Liver (tissue), 9 donors: ENCODE data around the gene SLC25A13. TPM values are rescaled to one million over a fixed set of nuclear protein-coding genes. Genes with fewer than 3 reads are reported as not detected.

Experiments
- DNase-seq: peaks from one replicate; pipeline ENCODE4 v3.0.0-alpha.2; 2017; ENCODE audit warnings: low spot score
- H3K27ac ChIP-seq, 2 donors: one replicate each; pipeline ENCODE4 v1.7.0; 2013; ENCODE audit warnings: inconsistent platforms in 2 of 2, low read length in 2 of 2, control low read depth in 1 of 2, low read depth in 1 of 2, mild to moderate bottlenecking in 1 of 2
- H3K27me3 ChIP-seq, 4 donors: one replicate each; pipeline versions ENCODE4 v1.6.1 to v1.7.0; 2013; ENCODE audit warnings: low read length in 3 of 4, inconsistent platforms in 1 of 4, mild to moderate bottlenecking in 1 of 4, moderate library complexity in 1 of 4; ENCODE audit not compliant: control insufficient read depth in 4 of 4, insufficient read depth in 4 of 4
- H3K36me3 ChIP-seq, 4 donors: one replicate each; pipeline versions ENCODE4 v1.6.1 to v1.7.0; 2013; ENCODE audit warnings: low read length in 3 of 4, mild to moderate bottlenecking in 3 of 4, low read depth in 1 of 4, moderate library complexity in 1 of 4; ENCODE audit not compliant: control insufficient read depth in 4 of 4, insufficient read depth in 3 of 4
- H3K4me1 ChIP-seq, 4 donors: one replicate each; pipeline versions ENCODE4 v1.6.1 to v1.7.0; 2013; ENCODE audit warnings: low read length in 3 of 4, mild to moderate bottlenecking in 3 of 4, moderate library complexity in 1 of 4; ENCODE audit not compliant: control insufficient read depth in 4 of 4, insufficient read depth in 4 of 4
- H3K4me3 ChIP-seq, 3 donors: one replicate each; pipeline versions ENCODE4 v1.6.1 to v1.7.0; 2013; ENCODE audit warnings: low read length in 3 of 3, control low read depth in 1 of 3, low read depth in 1 of 3, mild to moderate bottlenecking in 1 of 3
- H3K9ac ChIP-seq, 2 donors: one replicate each; pipeline ENCODE4 v1.7.0; 2013; ENCODE audit warnings: low read length in 2 of 2, mild to moderate bottlenecking in 2 of 2, moderate library complexity in 2 of 2, control low read depth in 1 of 2, low read depth in 1 of 2
- H3K9me3 ChIP-seq, 4 donors: one replicate each; pipeline versions ENCODE4 v1.6.1 to v1.7.0; 2013; ENCODE audit warnings: low read length in 3 of 4; ENCODE audit not compliant: control insufficient read depth in 4 of 4
- EGR1 ChIP-seq, 2 donors: IDR thresholded peaks; 2 replicates each; pipeline ENCODE4 v1.6.1; 2016 to 2018; ENCODE audit warnings: antibody characterized with exemption in 2 of 2, low read depth in 2 of 2
- FOXA1 ChIP-seq: IDR thresholded peaks from 2 replicates; pipeline ENCODE4 v1.6.1; 2016; ENCODE audit warnings: antibody characterized with exemption
- FOXA2 ChIP-seq: IDR thresholded peaks from 2 replicates; pipeline ENCODE4 v1.6.1; 2016; ENCODE audit warnings: antibody characterized with exemption
- GABPA ChIP-seq, 2 donors: IDR thresholded peaks in 1 of 2; conservative IDR thresholded peaks in 1 of 2; 2 replicates each; pipeline ENCODE4 v1.6.1; 2016; ENCODE audit warnings: antibody characterized with exemption in 2 of 2, mild to moderate bottlenecking in 1 of 2, moderate library complexity in 1 of 2
- HNF4A ChIP-seq, 2 donors: conservative IDR thresholded peaks; 2 replicates each; pipeline ENCODE4 v1.6.1; 2016; ENCODE audit warnings: antibody characterized with exemption in 2 of 2, mild to moderate bottlenecking in 2 of 2
- HNF4G ChIP-seq: IDR thresholded peaks from 2 replicates; pipeline ENCODE4 v1.6.1; 2016; ENCODE audit warnings: antibody characterized with exemption
- JUND ChIP-seq, 2 donors: IDR thresholded peaks; 2 replicates each; pipeline ENCODE4 v1.6.1; 2016; ENCODE audit warnings: antibody characterized with exemption in 2 of 2
- NR2F2 ChIP-seq: IDR thresholded peaks from 2 replicates; pipeline ENCODE4 v1.6.1; 2016; ENCODE audit warnings: antibody characterized with exemption
- RAD21 ChIP-seq, 2 donors: IDR thresholded peaks; 2 replicates each; pipeline ENCODE4 v1.6.1; 2016; ENCODE audit warnings: antibody characterized with exemption in 2 of 2, mild to moderate bottlenecking in 2 of 2
- RXRA ChIP-seq, 2 donors: IDR thresholded peaks; 2 replicates each; pipeline ENCODE4 v1.6.1; 2017 to 2018; ENCODE audit warnings: antibody characterized with exemption in 2 of 2, mild to moderate bottlenecking in 1 of 2
- SP1 ChIP-seq: IDR thresholded peaks from 2 replicates; pipeline ENCODE4 v1.6.1; 2018; ENCODE audit warnings: antibody characterized with exemption, mild to moderate bottlenecking
- TAF1 ChIP-seq: conservative IDR thresholded peaks from 2 replicates; pipeline ENCODE4 v1.6.1; 2016; ENCODE audit warnings: antibody characterized with exemption, mild to moderate bottlenecking
- YY1 ChIP-seq: IDR thresholded peaks from 2 replicates; pipeline ENCODE4 v1.6.1; 2016; ENCODE audit warnings: antibody characterized with exemption, mild to moderate bottlenecking
- WGBS: extraction: QIAGEN DNeasy Blood & Tissue Kit; methylation state at CpG from one replicate; pipeline ENCODE4 v1.1.7; 2013; 5-methylcytosine and 5-hydroxymethylcytosine counted together
- polyA plus RNA-seq, 2 donors: library from polyadenylated mRNA; stranded (reverse) in 1 of 2; unstranded in 1 of 2; fragments of 200-250 nt in 1 of 2; fragments of >200 nt in 1 of 2; fragmentation: Nextera tagmentation in 1 of 2; extraction: Ambion mirVana in 1 of 2; gene quantifications; one replicate each; pipeline versions ENCODE4 v1.2.1 to v1.2.3, GENCODE V29; 2013 to 2015
- total RNA-seq, 2 donors: library from RNA; depleted of rRNA; stranded (reverse); fragments of >200 nt; gene quantifications; one replicate each; pipeline ENCODE4 v1.2.3, GENCODE V29; 2014
- TF ChIP-seq, protein P1 (sequence below): IDR thresholded peaks from 2 replicates; pipeline ENCODE4 v1.6.1; 2016; ENCODE audit warnings: antibody characterized with exemption
- TF ChIP-seq, protein P2 (sequence below): IDR thresholded peaks from 2 replicates; pipeline ENCODE4 v1.6.1; 2016; ENCODE audit warnings: antibody characterized with exemption, mild to moderate bottlenecking
- TF ChIP-seq, protein P3 (sequence below): IDR thresholded peaks from 2 replicates; pipeline ENCODE4 v1.6.1; 2016; ENCODE audit warnings: antibody characterized with exemption
- TF ChIP-seq, protein P4 (sequence below): fragments of 150-350 bp; IDR thresholded peaks from 2 replicates; pipeline ENCODE4 v1.5.1; 2017; ENCODE audit warnings: improper control_type of control experiment, low read depth, low read length; ENCODE audit not compliant: missing input control
- TF ChIP-seq, protein P5 (sequence below): IDR thresholded peaks from 2 replicates; pipeline ENCODE4 v1.6.1; 2016; ENCODE audit warnings: antibody characterized with exemption
- donor health status: healthy.
- donor health status: healthy.
- donor health status: healthy.
- donor health status: healthy.
- donor health status: healthy.

SLC25A13 gene
- total and polyA plus RNA-seq, 4 donors, result 45.6 to 116 (median 63.9) TPM

DNA sequence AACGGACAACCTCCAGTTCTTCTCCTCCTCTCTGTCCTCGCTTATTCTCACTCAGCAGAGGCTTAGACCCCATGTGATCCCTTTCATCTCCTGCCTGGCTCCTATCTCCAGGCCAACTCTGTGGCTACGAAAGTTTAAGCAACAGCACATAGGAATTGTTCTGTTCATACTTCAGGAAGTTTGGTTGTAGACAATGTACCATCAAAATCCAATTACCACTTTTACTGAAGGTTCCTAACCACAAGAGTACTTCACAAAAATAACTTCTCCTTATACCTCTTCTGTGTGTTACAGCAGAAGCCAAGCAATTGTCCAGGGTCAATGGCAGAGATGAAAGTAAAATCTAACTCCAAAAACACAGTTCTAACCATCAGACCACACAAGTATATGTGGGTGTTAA, 80.0 kb downstream of the SLC25A13 start:
- WGBS, result 87% methylated on average over 3 of the region's 3 CpGs
- DNase-seq, result no peak
- Histone ChIP-seq H3K9ac (no peak overlapping the region), H3K4me1 (peaks cover 5 to 12% (median 7%) of the 10 kb centered on the region in 4 donors), H3K27me3 (no peaks in the 10 kb centered on the region), H3K27ac (no peak overlapping the region), H3K9me3 (no peaks in the 10 kb centered on the region), H3K4me3 (no peak overlapping the region), H3K36me3 (no peaks in the 10 kb centered on the region)
- TF ChIP-seq, protein P1, sequence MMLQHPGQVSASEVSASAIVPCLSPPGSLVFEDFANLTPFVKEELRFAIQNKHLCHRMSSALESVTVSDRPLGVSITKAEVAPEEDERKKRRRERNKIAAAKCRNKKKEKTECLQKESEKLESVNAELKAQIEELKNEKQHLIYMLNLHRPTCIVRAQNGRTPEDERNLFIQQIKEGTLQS, result no peak
- TF ChIP-seq TAF1 (no peak), HNF4G (no peak), EGR1 (IDR thresholded peaks at IDR 0.05; ENCODE audit: low read depth in 2 of 2) (no peak), FOXA2 (no peak), HNF4A (conservative IDR thresholded peaks at IDR 0.05) (no peak), SP1 (no peak), JUND (IDR thresholded peaks at IDR 0.05) (no peak), RXRA (IDR thresholded peaks at IDR 0.05) (no peak), GABPA (IDR thresholded peaks at IDR 0.05 in 1 of 2, conservative IDR thresholded peaks at IDR 0.05 in 1 of 2) (no peak), YY1 (no peak), FOXA1 (no peak), RAD21 (IDR thresholded peaks at IDR 0.05) (no peak), NR2F2 (no peak)
- TF ChIP-seq, protein P2, sequence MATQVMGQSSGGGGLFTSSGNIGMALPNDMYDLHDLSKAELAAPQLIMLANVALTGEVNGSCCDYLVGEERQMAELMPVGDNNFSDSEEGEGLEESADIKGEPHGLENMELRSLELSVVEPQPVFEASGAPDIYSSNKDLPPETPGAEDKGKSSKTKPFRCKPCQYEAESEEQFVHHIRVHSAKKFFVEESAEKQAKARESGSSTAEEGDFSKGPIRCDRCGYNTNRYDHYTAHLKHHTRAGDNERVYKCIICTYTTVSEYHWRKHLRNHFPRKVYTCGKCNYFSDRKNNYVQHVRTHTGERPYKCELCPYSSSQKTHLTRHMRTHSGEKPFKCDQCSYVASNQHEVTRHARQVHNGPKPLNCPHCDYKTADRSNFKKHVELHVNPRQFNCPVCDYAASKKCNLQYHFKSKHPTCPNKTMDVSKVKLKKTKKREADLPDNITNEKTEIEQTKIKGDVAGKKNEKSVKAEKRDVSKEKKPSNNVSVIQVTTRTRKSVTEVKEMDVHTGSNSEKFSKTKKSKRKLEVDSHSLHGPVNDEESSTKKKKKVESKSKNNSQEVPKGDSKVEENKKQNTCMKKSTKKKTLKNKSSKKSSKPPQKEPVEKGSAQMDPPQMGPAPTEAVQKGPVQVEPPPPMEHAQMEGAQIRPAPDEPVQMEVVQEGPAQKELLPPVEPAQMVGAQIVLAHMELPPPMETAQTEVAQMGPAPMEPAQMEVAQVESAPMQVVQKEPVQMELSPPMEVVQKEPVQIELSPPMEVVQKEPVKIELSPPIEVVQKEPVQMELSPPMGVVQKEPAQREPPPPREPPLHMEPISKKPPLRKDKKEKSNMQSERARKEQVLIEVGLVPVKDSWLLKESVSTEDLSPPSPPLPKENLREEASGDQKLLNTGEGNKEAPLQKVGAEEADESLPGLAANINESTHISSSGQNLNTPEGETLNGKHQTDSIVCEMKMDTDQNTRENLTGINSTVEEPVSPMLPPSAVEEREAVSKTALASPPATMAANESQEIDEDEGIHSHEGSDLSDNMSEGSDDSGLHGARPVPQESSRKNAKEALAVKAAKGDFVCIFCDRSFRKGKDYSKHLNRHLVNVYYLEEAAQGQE, result no peak
- TF ChIP-seq, protein P3, sequence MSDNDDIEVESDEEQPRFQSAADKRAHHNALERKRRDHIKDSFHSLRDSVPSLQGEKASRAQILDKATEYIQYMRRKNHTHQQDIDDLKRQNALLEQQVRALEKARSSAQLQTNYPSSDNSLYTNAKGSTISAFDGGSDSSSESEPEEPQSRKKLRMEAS, result no peak
- TF ChIP-seq, protein P4, sequence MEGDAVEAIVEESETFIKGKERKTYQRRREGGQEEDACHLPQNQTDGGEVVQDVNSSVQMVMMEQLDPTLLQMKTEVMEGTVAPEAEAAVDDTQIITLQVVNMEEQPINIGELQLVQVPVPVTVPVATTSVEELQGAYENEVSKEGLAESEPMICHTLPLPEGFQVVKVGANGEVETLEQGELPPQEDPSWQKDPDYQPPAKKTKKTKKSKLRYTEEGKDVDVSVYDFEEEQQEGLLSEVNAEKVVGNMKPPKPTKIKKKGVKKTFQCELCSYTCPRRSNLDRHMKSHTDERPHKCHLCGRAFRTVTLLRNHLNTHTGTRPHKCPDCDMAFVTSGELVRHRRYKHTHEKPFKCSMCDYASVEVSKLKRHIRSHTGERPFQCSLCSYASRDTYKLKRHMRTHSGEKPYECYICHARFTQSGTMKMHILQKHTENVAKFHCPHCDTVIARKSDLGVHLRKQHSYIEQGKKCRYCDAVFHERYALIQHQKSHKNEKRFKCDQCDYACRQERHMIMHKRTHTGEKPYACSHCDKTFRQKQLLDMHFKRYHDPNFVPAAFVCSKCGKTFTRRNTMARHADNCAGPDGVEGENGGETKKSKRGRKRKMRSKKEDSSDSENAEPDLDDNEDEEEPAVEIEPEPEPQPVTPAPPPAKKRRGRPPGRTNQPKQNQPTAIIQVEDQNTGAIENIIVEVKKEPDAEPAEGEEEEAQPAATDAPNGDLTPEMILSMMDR, result no peak
- TF ChIP-seq, protein P5, sequence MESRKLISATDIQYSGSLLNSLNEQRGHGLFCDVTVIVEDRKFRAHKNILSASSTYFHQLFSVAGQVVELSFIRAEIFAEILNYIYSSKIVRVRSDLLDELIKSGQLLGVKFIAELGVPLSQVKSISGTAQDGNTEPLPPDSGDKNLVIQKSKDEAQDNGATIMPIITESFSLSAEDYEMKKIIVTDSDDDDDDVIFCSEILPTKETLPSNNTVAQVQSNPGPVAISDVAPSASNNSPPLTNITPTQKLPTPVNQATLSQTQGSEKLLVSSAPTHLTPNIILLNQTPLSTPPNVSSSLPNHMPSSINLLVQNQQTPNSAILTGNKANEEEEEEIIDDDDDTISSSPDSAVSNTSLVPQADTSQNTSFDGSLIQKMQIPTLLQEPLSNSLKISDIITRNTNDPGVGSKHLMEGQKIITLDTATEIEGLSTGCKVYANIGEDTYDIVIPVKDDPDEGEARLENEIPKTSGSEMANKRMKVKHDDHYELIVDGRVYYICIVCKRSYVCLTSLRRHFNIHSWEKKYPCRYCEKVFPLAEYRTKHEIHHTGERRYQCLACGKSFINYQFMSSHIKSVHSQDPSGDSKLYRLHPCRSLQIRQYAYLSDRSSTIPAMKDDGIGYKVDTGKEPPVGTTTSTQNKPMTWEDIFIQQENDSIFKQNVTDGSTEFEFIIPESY, result no peak
